A673 (cell line): ENCODE data around the gene ITPA.
A peak's percentile ranks its signal among the peaks of the same experiment; 100 is the strongest.

Source experiments
- CTCF ChIP-seq: fragments of 300-800, 200-600 bp; sonication (generic); conservative IDR thresholded peaks from 2 replicates; pipeline ENCODE4 v1.5.1; 2017; ENCODE audit warnings: low read depth, mild to moderate bottlenecking, antibody characterized with exemption, low read length, moderate library complexity, mixed read lengths
- EZH2 ChIP-seq: fragments of 200-600 bp; sonication (generic); IDR thresholded peaks from 2 replicates; pipeline ENCODE4 v1.6.1; 2017; ENCODE audit warnings: borderline replicate concordance, low read depth, mild to moderate bottlenecking, mixed read lengths, antibody characterized with exemption, low read length; ENCODE audit not compliant: poor library complexity, severe bottlenecking

GRCh38 chr20:3250091-3250504 lies 40.8 kb downstream of the ITPA start:
- TF ChIP-seq CTCF (0 out of 2 replicates have a peak, but pooled peaks have one; percentile 28), EZH2 (no peak)
